DMS153 treated with DMSO at 0.1 percent for 48 hours (cell line): ENCODE measurements around the gene SPRED2.

Experiments
- DNase-seq: peaks from one replicate; lab custom pipeline; 2025; ENCODE audit not compliant: unreplicated experiment; lab: John Stamatoyannopoulos, UW

The SPRED2 gene

DNA sequence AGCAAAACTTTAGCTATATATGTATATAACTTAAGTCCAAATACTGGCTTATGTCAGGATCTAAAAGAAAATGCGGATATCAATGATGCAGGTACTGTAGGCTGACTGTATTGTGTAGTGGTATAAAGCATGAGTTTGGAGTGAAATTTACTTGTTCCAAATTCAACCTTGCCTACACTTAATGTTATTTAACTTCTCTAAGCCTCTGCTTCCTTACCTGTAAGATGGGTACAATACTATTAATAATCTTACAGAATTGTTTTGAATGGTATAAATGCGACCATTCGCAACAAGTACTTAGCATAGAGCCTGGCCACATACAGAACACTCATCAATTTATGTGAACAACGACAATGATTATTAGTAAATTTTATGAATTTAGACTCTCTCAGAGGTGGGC is 62.4 kb downstream of the SPRED2 start:
- DNase-seq = no peak

DNA sequence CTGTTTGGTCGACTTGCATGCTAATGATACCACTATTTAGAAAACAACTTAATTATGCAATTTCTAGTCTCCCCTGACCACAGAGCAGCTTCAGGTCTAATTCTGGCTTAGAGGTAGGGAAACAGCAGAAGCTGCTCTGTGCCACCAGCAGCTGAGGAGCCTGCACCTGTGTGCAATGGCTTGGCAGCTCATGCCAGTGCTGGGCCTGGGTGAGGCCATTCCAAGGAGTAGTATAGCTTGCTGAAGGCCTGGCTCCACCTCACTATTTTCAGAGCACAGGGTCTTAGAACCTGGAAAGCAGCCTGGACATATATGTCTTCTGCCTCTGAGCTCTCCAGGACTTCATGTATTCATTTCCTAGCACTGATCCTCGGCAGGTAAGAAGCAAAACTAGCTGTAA is 62.8 kb downstream of the SPRED2 start:
- DNase-seq = no peak

DNA sequence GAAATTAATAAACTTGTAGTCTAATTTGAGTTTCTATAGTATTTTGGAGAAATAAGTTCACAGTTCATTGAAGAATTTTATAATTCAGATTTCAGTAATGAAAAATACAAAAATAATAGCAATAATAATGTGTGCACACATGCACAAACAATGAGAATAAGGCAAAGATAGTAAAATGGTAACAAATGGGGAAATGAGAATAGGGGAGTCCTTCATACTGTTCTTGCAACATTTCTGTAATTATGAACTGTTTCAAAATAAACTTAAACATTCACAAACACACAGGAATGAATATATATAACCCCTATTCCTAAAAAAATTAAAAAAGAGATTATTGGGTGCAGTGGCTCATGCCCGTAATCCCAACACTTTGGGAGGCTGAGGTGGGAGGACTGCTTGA is 63.9 kb downstream of the SPRED2 start:
- DNase-seq = no peak

DNA sequence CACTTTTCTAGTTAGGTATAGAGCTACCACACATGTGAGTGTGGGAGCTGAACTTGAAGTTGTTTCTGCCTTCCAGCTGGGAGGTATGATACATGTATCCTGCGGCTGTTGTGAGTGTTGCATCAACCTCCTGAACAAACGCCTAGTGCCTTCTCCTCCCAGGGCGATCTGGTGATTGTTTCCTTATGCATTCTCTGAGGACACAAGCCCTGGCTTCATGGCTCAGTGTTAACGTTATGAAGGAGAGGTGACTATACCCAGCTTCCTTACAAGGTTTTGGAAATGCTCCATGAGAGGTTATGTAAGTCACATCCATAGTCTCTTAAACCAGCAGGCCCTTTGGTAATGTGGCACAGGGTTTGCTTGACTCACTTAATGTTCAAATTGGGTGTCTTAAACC is 64.9 kb downstream of the SPRED2 start:
- DNase-seq = peak; percentile 32

DNA sequence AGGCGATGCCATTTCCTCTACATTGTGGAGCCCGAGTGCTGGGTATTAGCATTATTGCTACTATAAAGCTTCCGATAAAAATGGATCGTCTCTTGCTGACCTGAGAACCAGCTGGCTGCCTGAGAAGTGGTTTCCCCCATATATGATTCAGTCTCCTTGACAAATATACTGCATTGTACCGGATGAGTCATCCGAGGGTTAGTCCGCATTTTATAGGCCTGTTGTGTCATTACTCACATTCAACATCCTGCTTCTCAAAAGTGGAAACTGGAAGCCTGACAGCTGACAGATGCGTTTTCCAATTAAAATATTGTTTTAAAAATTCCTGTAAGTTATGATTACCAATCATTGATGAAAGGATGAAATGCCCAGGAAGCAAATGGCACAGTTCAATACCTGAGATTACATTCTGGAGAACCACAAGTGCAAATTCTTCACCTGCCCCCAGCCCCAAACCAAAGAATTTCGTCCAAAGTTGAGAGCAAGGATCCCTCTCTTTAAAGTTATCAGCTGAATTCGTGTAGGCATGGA is 65.7 kb downstream of the SPRED2 start:
- peak; percentile 90 for DNase-seq

DNA sequence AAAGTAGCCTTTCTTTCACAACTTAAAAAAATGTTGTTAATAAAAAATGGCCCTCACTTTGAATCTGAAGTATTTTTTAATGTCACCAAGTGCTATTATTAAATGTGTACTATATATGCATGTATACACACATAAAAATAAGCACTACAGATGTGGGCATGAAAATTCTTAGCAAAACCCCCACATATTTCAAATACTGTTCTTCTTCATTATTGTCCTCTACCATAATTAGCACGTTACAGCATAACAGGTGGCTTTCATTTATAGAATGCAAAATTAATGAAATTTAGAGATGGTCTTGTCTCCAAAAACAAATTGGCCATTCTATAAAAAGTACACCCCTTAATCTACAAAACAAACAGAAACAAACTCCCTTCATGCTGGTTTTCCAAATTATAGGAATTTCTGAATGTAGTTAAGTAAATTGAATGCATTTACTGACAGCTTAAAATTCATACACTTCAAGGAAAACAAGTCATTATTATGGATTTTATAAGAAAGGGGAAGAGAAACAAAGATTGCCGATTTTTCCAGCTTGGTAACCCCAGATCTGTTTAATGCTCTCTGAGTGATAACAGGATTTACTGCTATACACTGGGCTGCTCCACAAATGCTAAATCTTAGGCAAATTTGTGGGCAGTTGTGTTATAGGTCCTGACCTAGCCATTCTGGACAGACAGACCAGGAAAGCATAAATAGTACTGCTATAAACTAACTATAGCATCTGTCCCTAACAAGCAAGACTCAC is 67.2 kb downstream of the SPRED2 start:
- no peak for DNase-seq

DNA sequence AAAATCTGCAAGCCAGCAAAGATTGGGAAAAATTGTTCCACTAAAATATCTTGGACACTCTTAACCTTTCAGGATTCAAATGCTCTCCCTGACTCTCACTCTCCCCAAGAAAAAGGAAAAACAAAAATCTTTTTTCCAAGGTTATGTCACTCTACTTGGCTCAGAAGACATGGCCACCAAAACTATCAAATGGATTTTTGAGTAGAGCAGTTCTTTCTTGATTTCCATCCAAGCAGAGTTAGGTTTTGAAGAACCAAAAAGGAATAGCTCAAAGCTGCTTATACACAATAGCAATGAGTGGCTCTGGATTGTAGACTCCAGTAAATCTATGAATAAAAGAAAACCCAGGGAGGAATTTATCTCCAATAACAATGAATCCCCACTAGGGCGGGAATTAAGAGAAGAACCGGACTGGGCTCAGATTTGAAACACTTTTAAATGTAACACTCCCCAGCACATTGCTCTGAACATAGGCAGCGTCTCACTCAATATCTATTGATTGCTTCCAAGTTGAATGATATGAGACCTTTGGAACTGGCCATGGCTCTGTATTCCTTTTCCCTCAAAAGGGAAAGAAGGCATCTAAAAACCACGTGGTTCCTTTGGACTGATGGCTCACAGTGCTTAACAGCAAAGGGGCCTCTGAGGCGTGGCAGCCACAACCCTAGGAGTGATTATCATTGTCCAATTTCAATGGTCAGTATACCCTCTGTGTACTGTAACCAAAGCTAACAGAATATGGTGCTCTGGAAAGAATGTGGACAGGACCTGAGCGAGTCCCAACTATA is 68.3 kb downstream of the SPRED2 start:
- DNase-seq = no peak

DNA sequence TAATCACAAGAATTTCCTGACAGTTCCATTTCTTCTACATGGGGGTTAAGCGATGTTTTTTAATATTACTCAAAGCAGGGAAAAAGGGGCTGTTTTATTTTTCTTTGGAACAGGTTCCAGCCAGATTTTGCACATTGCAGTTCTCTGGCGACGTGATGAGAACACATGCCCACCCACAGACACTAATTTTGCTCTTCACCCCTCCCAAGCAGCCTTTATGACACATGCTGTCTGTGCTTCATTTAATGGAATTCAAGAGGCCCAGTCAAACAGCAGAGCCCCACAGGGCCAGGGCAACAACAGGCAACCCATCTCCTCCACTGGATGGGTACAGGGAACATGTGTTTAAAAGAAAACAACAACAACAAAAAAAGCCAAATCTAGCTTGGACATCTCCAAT is 70.8 kb downstream of the SPRED2 start:
- no peak for DNase-seq

DNA sequence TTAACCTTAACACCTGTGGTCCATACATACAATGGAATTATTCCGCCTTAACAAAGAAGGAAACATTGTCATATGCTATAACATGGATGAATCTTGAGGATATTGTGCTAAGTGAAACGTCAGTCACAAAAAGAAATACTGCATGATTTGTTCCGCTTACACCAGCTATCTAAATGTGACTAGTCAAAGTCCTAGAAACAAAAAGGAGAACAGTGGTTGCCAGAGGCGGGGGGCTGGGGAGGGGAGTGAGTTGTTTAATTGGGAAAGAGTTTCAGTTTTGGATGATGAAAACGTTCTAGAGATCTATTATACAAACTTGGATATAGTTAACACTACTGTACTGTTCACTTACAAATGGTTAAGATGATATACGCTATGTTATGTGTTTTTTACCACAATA is 72.0 kb downstream of the SPRED2 start:
- DNase-seq = no peak

DNA sequence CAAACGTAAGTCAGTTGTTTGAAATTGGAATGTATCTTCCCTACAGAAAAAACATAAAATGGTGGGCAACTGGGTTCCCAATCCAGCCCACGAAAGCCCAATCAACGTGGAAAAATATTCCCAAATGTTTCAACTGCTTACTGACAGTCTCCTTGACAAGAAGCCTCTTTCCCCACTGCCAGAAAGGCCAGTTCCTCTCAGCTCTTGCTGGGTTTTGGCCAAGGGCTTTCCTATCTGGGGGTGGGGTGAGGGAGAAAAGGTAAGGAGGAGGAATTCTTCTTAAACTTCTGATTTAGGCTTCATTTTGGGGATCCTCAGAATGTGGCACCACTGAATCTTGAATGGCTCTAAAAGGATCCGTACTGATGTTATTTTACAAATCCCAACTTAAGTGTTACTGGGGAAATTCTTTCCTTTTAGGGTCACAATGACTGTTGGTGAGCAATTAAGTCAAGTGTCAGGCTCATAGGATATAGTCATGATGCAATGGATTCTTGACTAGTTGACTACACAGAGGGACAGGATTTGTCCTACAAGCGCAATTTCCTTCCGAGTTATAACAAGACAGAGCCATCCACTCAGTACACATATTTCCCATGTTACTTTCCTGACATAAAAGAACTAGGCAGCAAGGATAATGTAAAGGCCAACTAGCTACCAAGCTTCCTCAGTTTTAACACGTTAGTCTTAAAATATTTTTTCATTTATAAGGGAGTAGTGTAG is 73.6 kb downstream of the SPRED2 start:
- DNase-seq = no peak

DNA sequence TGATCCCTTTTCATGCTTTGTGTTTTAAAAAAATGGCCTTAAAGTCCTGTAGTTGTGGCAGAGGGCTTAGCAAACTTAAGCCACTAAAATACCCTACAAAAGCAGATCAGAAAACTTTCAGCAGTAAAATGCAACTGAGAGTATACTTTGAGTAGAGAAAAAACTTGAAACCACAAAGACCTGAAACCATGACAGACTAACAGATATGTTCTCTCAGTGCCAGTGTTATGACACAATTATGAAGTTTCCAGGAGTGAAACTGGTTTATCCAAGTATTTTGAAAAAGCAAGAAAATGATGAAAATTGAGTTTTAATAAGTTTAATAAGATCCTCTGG is 74.5 kb downstream of the SPRED2 start:
- no peak for DNase-seq

DNA sequence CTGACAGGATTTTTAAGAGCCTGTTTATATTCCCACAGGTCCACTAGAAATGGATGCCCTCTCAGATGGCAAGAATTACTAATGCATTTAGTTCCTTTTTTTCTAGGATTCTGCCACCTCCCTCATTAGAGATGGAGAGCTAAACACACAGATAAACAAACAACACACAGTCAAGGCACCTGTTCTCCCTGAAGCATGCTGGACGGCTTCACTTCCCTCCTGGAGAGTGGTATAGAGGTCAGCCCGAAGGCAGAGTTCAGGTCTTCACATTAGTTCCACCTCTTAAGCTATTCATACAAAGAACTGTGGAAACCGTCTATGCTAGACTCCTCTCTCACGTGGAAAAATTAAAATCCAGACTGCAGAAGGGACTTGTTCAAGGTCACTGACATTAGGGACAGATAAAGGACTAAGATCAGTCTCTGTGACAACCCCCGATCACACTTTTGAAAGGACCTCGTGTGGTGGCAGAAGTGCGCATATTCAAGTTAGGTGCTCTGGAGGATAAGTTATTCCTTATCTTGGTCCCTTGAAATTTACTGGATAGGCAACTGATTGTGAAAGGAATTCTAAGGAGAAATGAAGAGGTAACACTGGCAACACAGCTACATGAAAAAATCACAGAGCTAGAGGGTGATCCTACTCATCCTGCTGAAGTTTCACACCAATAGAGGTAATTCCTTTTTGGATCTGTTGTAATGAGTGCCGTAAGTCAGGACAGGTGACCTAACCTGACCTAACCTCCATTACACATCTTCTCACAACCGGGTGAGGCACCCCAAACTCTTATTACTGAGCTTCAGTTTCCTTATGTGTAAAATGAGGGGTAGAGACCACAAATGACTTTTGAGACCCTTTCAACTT is 75.1 kb downstream of the SPRED2 start:
- no peak for DNase-seq

DNA sequence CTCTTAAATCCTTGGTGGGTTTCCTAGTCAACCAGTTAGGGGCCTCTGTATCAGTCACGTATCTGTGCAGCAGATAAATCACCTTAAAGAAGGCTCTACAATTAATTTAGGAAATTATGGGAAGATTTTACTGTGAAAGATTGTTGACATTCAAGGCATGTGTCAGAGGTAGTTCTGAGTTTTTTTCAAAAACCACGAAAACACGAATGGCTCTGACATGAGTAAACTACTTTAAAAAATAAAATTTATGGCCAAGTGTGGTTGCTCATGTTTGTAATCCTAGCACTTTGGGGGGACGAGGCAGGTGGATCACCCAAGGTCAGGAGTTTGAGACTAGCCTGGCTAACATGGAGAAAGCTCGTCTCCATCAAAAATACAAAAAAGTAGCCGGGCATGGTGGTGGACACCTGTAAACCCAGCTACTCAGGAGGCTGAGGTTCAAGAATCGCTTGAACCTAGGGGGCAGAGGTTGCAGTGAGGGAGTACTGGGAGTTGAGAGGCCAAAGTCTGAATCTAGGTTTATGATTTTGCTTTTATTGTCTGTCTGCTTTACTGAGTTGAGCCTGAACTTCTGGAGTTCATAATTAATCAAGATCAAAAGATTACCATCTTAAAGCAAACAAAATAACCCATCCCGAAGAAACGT is 77.1 kb downstream of the SPRED2 start:
- no peak for DNase-seq

DNA sequence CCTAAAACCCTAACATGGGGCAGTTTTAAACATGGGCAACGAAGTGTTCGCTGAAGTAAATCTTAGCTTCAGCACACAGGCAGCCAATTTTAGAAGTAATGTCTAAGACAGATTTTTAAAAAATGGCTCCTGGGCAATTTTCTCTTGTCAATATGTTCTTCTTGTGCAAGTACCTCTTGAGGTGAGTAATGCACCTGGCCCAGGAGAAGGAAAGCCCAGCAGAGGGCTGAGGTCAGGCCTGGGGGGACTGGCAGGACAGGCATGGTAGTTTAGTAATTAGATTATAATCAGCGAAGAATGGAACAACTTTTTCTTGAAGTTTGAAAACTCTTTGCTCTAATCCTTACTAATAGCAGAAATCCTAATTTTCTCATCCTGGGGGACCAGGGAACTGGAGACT is 77.6 kb downstream of the SPRED2 start:
- DNase-seq = no peak

DNA sequence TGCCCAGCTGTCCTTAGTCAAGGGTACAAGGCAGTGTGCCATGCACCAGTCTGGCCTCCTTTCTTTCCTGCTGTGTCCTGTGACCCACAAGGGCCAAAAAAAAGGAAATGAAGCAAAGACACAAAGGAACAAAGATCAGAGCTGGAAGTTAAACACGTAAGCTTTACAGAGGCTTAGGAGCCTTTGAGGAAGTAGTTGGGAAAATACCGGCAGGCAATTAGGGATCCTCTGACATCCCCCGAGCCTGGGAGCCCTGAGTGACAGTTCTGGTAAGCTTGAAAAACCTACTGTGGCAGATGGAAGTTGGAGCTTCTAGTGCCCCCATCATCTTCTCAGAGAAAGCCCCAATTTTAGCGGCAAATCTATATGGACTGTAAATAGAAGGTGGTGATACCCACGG is 78.5 kb downstream of the SPRED2 start:
- peak; percentile 36 for DNase-seq

DNA sequence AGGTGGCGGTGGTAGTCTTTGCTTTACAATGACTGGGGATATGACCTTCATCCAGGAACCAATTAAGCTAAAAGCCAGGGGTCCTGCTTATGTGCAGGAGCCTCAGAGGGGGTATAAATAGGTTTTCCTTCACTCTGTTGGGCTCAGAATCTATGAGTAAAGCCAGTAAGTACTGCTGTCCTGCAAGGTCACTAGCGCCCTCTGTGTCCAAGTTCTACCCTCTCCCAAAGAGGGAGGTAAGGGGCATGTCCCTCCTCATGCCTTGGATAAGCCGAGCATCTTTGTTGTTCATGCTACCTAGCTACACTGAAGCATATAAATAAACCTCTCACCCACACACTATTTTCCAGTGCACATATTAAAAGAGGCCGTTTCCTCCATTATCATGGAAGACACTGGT is 79.4 kb downstream of the SPRED2 start:
- no peak for DNase-seq

DNA sequence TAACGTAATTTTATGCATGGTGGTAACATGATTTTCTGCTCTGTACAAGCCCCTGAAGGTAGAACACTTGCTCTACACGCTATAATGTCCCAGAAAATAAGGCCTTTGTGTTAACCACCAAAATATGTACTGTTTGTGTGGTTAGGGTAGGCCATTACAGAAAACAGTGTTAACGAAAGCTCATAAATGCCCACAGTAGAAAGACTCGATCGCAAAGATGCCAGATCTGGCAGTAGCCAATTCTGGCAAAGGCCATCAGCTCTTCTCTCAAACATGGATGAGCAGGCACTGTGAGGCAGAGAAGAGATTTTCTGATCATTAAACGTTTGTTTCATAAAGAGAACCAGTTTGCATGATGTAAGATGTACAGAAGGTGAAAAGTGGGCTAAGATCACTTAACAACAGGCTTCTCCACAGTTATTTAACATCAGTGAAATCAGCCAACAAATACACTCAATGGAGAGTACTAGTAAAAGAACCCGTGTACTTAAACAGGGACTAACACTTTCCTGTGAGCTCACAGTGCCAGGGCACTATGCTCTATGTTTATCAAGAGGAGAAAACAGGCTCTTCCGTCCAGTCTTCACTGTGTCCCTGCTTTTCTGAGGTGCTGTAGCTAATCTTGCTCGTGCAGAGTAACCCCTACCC is 80.3 kb downstream of the SPRED2 start:
- no peak for DNase-seq

DNA sequence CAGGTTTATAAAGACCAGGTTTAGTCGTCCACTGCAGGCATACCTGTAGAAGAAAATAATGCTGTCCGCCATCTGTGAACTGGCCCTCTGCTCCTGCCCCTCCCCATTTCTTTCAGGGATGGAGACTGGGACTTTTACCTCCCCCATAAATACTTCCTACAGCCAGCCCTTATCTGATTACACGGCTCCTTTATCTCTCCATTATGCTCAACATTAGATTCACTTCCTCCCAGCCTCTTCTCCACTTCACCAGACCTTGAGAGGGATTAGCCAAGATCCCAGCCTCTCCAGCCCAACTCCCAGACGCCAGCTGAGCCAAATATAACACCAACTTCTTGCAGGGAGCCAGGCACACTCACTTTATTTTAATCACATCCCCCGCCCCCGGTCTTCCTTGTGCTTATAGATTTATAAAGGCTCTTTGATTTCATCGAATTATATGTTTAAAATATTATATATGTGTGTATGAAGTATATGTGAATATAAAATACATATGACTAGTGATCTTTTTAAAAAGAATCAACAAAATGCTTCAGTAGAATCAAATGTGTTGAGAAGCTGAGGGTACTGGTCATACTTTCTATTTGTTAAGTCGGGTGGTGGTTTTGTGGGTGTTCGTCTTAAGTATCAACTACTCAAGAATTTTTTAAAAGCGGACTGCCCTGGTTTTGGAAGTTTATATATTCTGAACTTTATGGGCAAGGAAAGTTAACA is 81.0 kb downstream of the SPRED2 start:
- DNase-seq = no peak

DNA sequence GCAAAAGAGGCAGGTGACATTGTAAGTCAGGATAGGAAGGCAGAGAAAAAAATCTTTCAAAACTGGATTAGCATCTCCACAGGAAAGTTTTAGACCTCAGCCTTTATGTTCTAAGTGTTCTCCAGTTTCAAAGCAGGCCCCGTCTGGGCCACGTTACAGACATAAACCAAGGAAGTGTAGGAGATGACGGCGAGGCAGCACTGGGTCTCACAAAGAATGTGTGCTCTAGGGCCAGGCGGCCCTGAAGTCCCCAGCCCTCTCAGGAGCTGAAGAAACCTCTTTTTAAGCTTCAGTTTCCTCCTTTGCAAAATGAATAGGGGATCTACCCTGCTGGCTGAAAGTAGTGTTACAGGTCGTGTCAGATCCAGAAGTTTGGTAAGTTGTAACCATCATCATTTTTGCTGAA is 81.7 kb downstream of the SPRED2 start:
- no peak for DNase-seq
